IPS DF 6.9 (cell line): ENCODE results near the gene PTPRN2.

Source experiments
- DNase-seq: peaks from one replicate; pipeline ENCODE4 v3.0.0-alpha.2; 2013; ENCODE audit warnings: low read depth, low spot score
- H3K27ac ChIP-seq: one replicate; pipeline ENCODE4 v1.5.1; 2013; ENCODE audit warnings: low read length, control low read depth
- H3K27me3 ChIP-seq: 2 replicates; pipeline ENCODE4 v1.6.1; 2013; ENCODE audit warnings: mild to moderate bottlenecking, low read length; ENCODE audit not compliant: control insufficient read depth, insufficient read depth
- H3K36me3 ChIP-seq: 2 replicates; pipeline ENCODE4 v1.6.1; 2013; ENCODE audit warnings: low read length; ENCODE audit not compliant: control insufficient read depth, insufficient read depth
- H3K4me1 ChIP-seq: 2 replicates; pipeline ENCODE4 v1.6.1; 2013; ENCODE audit warnings: low read length; ENCODE audit not compliant: control insufficient read depth, insufficient read depth
- H3K4me3 ChIP-seq: 2 replicates; pipeline ENCODE4 v1.5.1; 2013; ENCODE audit warnings: mild to moderate bottlenecking, low read length
- H3K9me3 ChIP-seq: 2 replicates; pipeline ENCODE4 v1.6.1; 2013; ENCODE audit warnings: low read length, inconsistent platforms; ENCODE audit not compliant: control insufficient read depth, insufficient read depth
- WGBS: extraction: QIAGEN DNeasy Blood & Tissue Kit; methylation state at CpG from one replicate; pipeline ENCODE4 v1.1.7; 2013; ENCODE audit warnings: mixed read lengths, missing lambda C conversion rate; ENCODE audit not compliant: insufficient read length, insufficient coverage; 5-methylcytosine and 5-hydroxymethylcytosine counted together

The PTPRN2 gene

DNA sequence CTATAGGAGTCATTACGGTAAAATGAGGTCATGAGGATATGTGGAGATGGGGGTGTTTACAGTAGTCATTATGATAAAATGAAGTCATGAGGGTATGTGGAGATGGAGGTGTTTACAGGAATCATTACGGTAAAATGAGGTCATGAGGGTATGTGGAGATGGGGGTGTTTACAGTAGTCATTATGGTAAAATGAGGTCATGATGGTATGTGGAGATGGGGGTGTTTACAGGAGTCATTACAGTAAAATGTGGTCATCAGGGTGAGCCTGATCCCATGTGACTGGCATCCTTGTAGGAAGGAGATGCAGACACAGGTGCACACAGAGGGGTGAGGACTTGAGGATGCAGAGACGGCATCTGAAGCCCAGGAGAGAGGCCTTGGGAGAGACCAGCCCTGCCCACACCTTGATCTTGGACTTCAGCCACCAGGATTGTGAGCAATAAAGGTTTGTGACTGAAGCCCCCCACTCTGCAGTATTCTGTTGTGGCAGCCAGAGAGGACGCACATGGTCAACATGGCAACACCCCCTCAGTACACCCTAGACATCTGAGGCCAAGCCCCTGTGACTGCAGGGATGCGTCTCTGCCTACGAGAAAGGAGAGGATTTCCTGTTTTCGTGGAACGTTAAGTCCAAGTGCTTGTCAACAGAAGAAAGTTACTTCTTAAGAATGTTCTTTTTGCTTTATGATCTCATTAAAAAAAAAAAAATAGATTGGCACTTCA is 706.4 kb downstream of the PTPRN2 start:
- no peaks in the 10 kb centered on the region for H3K4me1 ChIP-seq
- no peak for DNase-seq
- H3K36me3 ChIP-seq: no peaks in the 10 kb centered on the region
- no peak overlapping the region for H3K27ac ChIP-seq
- no CpG with 5 or more reads among the region's 8 CpGs for WGBS
- H3K4me3 ChIP-seq: no peak overlapping the region
- H3K9me3 ChIP-seq: peaks cover 25% of the 10 kb centered on the region
- H3K27me3 ChIP-seq: no peaks in the 10 kb centered on the region

GRCh38 chr7:157879391-157879790 is 708.2 kb downstream of the PTPRN2 start:
- WGBS: no CpG with 5 or more reads among the region's 10 CpGs
- no peak for DNase-seq
- no peak overlapping the region for H3K4me3 ChIP-seq
- peaks cover 20% of the 10 kb centered on the region for H3K9me3 ChIP-seq
- H3K27ac ChIP-seq: no peak overlapping the region
- no peaks in the 10 kb centered on the region for H3K4me1 ChIP-seq
- no peaks in the 10 kb centered on the region for H3K36me3 ChIP-seq
- H3K27me3 ChIP-seq: no peaks in the 10 kb centered on the region

- DNase-seq: no peak
- Histone ChIP-seq H3K36me3 (no peaks in the 10 kb centered on the region), H3K4me3 (no peak overlapping the region), H3K27ac (no peak overlapping the region), H3K27me3 (no peaks in the 10 kb centered on the region), H3K9me3 (peaks cover 29% of the 10 kb centered on the region), H3K4me1 (no peaks in the 10 kb centered on the region)
- WGBS: no CpG with 5 or more reads among the region's 31 CpGs
Observed at GRCh38 chr7:157877298-157878090, 710.1 kb downstream of the PTPRN2 start.

DNA sequence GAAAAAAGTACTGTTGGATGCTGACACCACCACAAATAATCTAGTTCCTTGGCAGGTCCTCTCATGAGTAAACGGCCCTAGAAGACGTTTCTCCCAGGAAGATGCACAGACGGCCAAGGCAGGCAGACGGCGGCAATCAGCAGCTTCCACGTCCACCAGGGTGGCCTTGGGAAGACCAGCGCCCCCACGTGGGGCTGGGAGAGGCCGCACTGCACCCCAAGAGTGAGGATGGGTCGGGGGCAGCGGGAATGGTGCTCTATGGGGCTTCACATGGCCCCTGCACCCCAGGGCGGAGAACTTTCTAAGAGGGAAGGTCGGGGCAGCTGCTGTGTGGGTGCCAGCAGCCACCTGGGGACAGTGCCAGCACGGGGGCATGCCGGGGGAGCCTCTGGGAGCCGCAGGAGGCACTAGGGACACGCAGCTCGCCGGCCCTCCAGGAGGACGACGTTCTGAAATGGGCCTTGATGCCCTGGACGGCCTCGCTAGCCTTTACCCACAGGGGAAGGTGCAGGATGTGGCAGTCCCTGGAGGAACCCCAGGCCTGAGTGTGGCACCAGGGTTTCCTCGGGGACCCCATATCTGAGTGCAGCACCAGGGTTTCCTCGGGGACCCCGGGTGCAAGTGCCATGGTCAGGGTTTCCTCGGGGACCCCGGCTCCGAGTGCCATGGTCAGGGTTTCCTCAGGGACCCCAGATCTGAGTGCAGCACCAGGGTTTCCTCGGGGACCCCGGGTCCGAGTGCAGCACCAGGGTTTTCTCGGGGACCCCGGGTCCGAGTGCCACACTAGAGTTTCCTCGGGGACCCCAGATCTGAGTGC is 710.9 kb downstream of the PTPRN2 start:
- no peak overlapping the region for H3K27ac ChIP-seq
- no peak for DNase-seq
- H3K4me1 ChIP-seq: no peaks in the 10 kb centered on the region
- no peaks in the 10 kb centered on the region for H3K27me3 ChIP-seq
- peaks cover 29% of the 10 kb centered on the region for H3K9me3 ChIP-seq
- no CpG with 5 or more reads among the region's 36 CpGs for WGBS
- no peaks in the 10 kb centered on the region for H3K36me3 ChIP-seq
- H3K4me3 ChIP-seq: no peak overlapping the region

GRCh38 chr7:157875230-157876179 is 712.1 kb downstream of the PTPRN2 start:
- no CpG with 5 or more reads among the region's 30 CpGs for WGBS
- Histone ChIP-seq H3K4me3 (no peak overlapping the region), H3K27me3 (no peaks in the 10 kb centered on the region), H3K27ac (no peak overlapping the region), H3K9me3 (peaks cover 33% of the 10 kb centered on the region), H3K36me3 (no peaks in the 10 kb centered on the region), H3K4me1 (no peaks in the 10 kb centered on the region)
- DNase-seq: no peak

DNA sequence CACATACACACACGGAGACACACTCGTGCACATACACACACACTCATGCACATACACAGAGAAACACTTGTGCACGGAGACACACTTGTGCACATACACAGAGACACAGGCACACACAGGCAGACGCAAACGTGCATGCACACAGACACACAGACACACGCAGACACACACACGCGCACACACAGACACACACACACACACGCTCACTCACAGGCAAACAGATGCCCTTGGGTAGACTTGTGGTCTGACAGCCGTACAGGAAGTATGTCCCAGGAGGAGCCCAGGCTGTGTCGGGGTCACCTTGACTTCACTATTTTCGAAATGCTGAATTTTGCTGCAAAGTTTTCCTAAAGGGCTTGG is 712.8 kb downstream of the PTPRN2 start:
- Histone ChIP-seq H3K4me3 (no peak overlapping the region), H3K9me3 (peaks cover 30% of the 10 kb centered on the region)
- WGBS: no CpG with 5 or more reads among the region's 12 CpGs

DNA sequence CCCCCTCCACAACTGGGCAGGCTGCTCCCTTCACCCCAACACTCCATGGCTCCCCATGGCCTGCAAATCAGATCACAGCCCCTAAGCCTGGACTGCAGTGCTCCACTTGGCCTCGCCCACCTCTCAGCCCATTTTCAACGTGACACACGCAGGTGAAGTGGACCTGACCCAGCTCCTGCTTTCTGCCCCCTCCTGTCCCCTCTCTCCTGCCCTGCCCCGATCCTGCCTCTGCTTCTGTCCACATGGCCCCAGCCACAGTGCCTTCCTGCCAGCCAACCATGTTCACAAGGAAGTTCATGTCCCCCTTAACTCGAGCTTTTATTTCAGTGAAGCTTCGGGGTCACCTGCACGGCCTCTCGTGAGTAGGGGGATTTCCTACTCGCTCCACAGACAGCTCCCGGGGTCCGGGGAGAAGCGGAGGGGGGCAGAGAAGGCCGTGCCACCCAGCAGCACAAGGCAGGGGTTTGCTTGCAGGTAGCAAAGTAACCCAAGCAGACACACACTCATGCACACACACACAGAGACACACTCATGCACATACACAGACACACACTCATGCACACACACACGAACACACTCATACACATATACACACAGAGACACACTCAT is 713.3 kb downstream of the PTPRN2 start:
- Histone ChIP-seq H3K36me3 (no peaks in the 10 kb centered on the region), H3K4me3 (no peak overlapping the region), H3K4me1 (no peaks in the 10 kb centered on the region), H3K27ac (no peak overlapping the region), H3K9me3 (peaks cover 30% of the 10 kb centered on the region), H3K27me3 (no peaks in the 10 kb centered on the region)
- WGBS: no CpG with 5 or more reads among the region's 14 CpGs
- DNase-seq: no peak

More for the DNA sequence above, 712.8 kb downstream of the PTPRN2 start:
- H3K27me3 ChIP-seq: no peaks in the 10 kb centered on the region
- no peaks in the 10 kb centered on the region for H3K36me3 ChIP-seq
- no peak for DNase-seq
- H3K27ac ChIP-seq: no peak overlapping the region
- no peaks in the 10 kb centered on the region for H3K4me1 ChIP-seq

GRCh38 chr7:157873664-157874063 is 714.0 kb downstream of the PTPRN2 start:
- Histone ChIP-seq H3K27me3 (no peaks in the 10 kb centered on the region), H3K9me3 (peaks cover 30% of the 10 kb centered on the region), H3K4me1 (no peaks in the 10 kb centered on the region), H3K4me3 (no peak overlapping the region), H3K36me3 (no peaks in the 10 kb centered on the region), H3K27ac (no peak overlapping the region)
- WGBS: no CpG with 5 or more reads among the region's 17 CpGs
- DNase-seq: no peak

DNA sequence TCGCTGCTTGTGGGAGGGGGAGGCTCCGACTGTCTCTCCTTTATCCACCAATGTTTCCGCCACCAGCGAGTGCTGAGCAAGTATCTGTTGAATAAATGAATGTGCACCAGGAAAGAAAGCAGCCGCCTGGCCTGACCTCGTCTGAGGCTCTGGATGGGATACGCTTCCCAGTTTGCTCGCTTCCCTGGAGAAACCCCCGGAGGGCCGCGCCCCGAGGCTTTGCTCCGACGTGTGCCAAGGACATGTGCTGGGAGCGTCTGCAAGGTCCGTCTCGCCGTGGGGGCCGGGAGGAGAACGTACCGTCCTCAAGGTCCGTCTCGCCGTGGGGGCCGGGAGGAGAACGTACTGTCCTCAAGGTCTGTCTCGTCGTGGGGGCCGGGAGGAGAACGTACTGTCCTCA is 714.4 kb downstream of the PTPRN2 start:
- H3K9me3 ChIP-seq: peaks cover 31% of the 10 kb centered on the region
- no peak for DNase-seq
- no peaks in the 10 kb centered on the region for H3K27me3 ChIP-seq
- H3K4me3 ChIP-seq: no peak overlapping the region
- H3K36me3 ChIP-seq: no peaks in the 10 kb centered on the region
- no CpG with 5 or more reads among the region's 30 CpGs for WGBS
- no peaks in the 10 kb centered on the region for H3K4me1 ChIP-seq
- H3K27ac ChIP-seq: no peak overlapping the region
